ENCODE measurements around the gene TBCB.
"Not testable (repeated sequence)": the region's sequence is repeated elsewhere in the genome, so short reads cannot be mapped to it uniquely, and the experiment has no call there.

TBCB gene

DNA sequence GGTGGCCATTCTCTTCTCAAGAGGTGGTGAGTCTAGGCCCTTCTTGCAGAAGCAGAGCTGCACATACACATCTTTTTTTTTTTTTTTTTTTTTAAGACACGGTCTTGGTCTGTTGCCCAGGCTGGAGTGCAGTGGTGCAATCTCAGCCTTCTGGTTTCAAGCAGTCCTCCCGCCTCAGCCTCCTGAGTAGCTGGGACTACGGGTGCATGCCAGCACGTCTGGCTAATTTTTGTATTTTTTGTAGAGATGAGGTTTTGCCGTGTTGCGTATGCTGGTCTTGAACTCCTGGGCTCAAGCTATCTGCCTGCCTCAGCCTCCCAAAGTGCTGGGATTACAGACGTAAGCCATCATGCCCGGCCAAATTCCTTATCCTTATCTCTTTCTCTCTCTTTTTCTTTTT lies 58.6 kb downstream of the TBCB start:
- not testable (repeated sequence) for DNase-seq (ENCODE audit: low spot score)

All from CD4-positive, alpha-beta T cell treated with Interleukin-6 at 100 ng/mL for 8 hours (primary cell).